ENCODE results near the gene DPEP2NB.

The DPEP2NB gene

DNA sequence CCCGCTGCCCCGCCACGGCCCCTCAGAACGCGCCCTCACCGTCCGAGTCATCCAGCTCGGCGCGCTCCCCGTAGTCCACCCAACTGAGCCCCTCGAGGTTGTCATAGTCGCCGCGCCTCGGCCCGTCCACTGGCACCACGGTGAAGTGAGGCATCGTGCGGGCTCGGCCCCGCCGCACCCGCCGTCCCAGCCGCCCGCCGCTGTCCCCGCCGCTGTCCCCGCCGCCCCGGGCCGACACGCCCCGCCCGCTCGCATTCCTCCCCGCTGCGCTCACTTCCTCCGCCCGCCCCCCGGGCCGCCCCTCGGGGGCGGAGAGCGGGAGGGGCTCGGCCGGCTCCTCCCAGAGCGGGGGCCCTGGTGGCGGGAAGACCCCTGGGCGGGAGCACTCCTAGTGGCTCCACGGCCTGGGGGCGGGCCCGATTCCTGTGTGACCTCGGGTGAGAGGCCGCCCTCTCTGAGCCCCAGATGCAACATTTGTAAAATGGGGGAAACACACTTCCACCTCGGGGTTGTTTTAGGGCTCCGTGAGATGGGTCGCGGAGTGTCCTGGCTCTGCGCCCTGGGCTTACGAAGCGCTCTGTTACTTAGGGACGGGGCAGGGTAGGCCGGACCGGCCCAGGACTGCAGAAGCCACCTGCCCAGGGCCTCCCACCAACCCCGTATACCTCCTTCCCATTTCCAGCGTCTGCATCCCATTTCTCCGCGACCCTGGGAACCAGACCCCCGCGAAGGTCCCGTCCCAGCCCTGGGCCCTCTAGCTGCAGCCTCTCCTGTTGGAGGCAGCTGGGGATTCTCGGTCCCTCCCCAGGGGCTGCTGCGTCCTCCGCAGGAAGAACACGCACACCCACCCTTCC is 47.1 kb downstream of the DPEP2NB start, which contains the start of gene SLC12A4:
TSS of gene SLC12A4 (minus strand) at position 238 of the 854 bp plus-strand sequence. CDS start at position 154, 84 bp downstream.
- H3K79me2 ChIP-seq (ENCODE audit: low read length) = peaks cover 14% of the 10 kb centered on the region
- peaks cover 20% of the 10 kb centered on the region for H4K20me1 ChIP-seq (ENCODE audit: insufficient read depth, low read length)
- H3K4me3 ChIP-seq (ENCODE audit: low read length) = peak within 1 kb of the TSS; percentile 83
- peak within 1 kb of the TSS; percentile 86 for H3K4me2 ChIP-seq (ENCODE audit: low read length)
- peak within 1 kb of the TSS; percentile 33 for H3K27ac ChIP-seq (ENCODE audit: low read length)
- H2AFZ ChIP-seq (ENCODE audit: low read depth, low read length) = peak within 1 kb of the TSS; percentile 69; the same call in 1 of the 2 replicates
- TF ChIP-seq EZH2phosphoT487 (IDR thresholded peaks at IDR 0.05; ENCODE audit: low read depth) = no peak
- TF ChIP-seq, protein P1, sequence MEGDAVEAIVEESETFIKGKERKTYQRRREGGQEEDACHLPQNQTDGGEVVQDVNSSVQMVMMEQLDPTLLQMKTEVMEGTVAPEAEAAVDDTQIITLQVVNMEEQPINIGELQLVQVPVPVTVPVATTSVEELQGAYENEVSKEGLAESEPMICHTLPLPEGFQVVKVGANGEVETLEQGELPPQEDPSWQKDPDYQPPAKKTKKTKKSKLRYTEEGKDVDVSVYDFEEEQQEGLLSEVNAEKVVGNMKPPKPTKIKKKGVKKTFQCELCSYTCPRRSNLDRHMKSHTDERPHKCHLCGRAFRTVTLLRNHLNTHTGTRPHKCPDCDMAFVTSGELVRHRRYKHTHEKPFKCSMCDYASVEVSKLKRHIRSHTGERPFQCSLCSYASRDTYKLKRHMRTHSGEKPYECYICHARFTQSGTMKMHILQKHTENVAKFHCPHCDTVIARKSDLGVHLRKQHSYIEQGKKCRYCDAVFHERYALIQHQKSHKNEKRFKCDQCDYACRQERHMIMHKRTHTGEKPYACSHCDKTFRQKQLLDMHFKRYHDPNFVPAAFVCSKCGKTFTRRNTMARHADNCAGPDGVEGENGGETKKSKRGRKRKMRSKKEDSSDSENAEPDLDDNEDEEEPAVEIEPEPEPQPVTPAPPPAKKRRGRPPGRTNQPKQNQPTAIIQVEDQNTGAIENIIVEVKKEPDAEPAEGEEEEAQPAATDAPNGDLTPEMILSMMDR (IDR thresholded peaks at IDR 0.05; ENCODE audit: low read depth, low read length) = no peak
- H3K36me3 ChIP-seq (replicated peaks; ENCODE audit: low read depth, low read length) = peaks cover 2% of the 10 kb centered on the region
- no peaks in the 10 kb centered on the region for H3K27me3 ChIP-seq (ENCODE audit: low read depth, low read length)
- no peaks in the 10 kb centered on the region for H3K9me3 ChIP-seq (ENCODE audit: insufficient read depth, low read length)
- peak within 1 kb of the TSS; percentile 77 for H3K9ac ChIP-seq (ENCODE audit: low read length)
- H3K4me1 ChIP-seq (ENCODE audit: low read length) = peaks cover 12% of the 10 kb centered on the region; the same call in 1 of the 2 replicates

DNA sequence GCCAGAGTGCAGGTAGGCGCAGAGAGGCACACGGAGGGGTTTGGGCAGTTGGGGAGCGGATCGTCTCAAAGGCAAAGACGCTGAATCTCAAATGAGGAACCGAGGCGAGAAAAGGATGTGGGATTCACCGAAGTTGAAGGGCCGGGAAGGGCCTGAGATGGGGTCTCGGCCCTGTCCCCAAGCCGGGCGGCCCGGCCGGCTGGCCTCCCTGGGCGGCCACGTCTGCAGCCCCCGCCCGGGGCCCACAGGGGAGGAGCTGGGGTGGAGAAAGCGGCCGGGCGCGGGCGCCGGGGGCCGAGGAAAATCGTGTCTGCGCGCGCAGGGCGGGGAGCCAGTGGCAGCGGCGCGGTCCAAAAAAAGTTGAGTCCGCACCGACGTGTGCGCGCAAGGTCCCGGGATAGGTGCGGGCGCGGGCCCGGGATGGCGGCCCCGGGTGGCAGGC is 47.7 kb downstream of the DPEP2NB start:
- Histone ChIP-seq H2AFZ (ENCODE audit: low read depth, low read length) (no peak overlapping the region; the same call in 1 of the 2 replicates), H3K27ac (ENCODE audit: low read length) (no peak overlapping the region), H4K20me1 (ENCODE audit: insufficient read depth, low read length) (peaks cover 20% of the 10 kb centered on the region), H3K4me1 (ENCODE audit: low read length) (peaks cover 12% of the 10 kb centered on the region; the same call in 1 of the 2 replicates), H3K36me3 (replicated peaks; ENCODE audit: low read depth, low read length) (peaks cover 2% of the 10 kb centered on the region), H3K27me3 (ENCODE audit: low read depth, low read length) (no peaks in the 10 kb centered on the region), H3K9ac (ENCODE audit: low read length) (peak overlapping the region; percentile 77), H3K9me3 (ENCODE audit: insufficient read depth, low read length) (no peaks in the 10 kb centered on the region), H3K4me2 (ENCODE audit: low read length) (peak overlapping the region; percentile 86), H3K79me2 (ENCODE audit: low read length) (peaks cover 14% of the 10 kb centered on the region), H3K4me3 (ENCODE audit: low read length) (peak overlapping the region; percentile 83)
- TF ChIP-seq EZH2phosphoT487 (IDR thresholded peaks at IDR 0.05; ENCODE audit: low read depth) = no peak
- TF ChIP-seq, protein P1 (IDR thresholded peaks at IDR 0.05; ENCODE audit: low read depth, low read length) = no peak

DNA sequence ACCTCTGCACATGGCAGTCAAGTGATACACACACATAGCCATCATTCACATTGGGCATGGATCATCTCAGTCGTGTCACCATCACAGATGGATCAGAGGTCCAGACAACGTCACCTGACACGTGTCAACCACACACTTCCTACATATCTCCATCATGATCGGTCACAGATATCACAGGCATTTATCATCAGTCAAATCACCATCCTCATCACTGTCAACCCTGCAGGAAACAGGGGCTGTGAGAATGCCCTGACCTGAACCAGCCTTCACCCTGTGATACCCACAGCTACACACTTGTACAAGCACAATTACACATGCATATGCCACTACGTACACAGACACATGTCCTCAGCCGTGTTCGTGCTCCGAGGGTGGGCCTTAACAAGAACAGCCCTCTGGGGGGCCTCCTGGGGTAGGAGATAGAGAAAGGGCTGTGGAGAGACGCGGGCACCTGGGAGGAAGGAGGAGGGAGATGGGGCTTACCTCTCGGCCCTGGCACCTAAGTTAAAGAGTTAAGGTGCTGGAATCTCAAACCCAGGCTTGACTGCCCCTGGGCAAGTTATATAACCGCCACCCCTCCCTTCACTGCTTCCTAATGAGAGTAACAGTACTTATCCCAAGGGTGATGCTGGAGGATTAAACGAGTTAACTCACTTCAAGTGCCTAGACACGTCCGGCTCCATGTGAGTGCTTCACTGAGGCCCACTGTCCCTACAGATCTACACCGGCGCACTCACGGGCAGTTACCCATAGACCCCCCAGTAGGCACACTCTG is 48.3 kb downstream of the DPEP2NB start:
- Histone ChIP-seq H3K4me1 (ENCODE audit: low read length) (peaks cover 12% of the 10 kb centered on the region; the same call in 1 of the 2 replicates), H4K20me1 (ENCODE audit: insufficient read depth, low read length) (peaks cover 20% of the 10 kb centered on the region), H3K79me2 (ENCODE audit: low read length) (peaks cover 14% of the 10 kb centered on the region), H3K27me3 (ENCODE audit: low read depth, low read length) (no peaks in the 10 kb centered on the region), H3K36me3 (replicated peaks; ENCODE audit: low read depth, low read length) (peaks cover 3% of the 10 kb centered on the region), H3K4me2 (ENCODE audit: low read length) (peak overlapping the region; percentile 86), H3K9ac (ENCODE audit: low read length) (peak overlapping the region; percentile 77), H2AFZ (ENCODE audit: low read depth, low read length) (no peak overlapping the region; the same call in 1 of the 2 replicates), H3K4me3 (ENCODE audit: low read length) (peak overlapping the region; percentile 83), H3K9me3 (ENCODE audit: insufficient read depth, low read length) (no peaks in the 10 kb centered on the region), H3K27ac (ENCODE audit: low read length) (no peak overlapping the region)
- TF ChIP-seq EZH2phosphoT487 (IDR thresholded peaks at IDR 0.05; ENCODE audit: low read depth) = no peak
- TF ChIP-seq, protein P1 (IDR thresholded peaks at IDR 0.05; ENCODE audit: low read depth, low read length) = no peak

Measured in OCI-LY3 (cell line).